H1 (cell line): Measurements from ENCODE around the gene MAML3. TPM values are rescaled to one million over a fixed set of nuclear protein-coding genes. Genes with fewer than 3 reads are reported as not detected.
"Not testable (repeated sequence)": the region's sequence is repeated elsewhere in the genome, so short reads cannot be mapped to it uniquely, and the experiment has no call there.

ENCODE experiments used
- CTCF ChIA-PET: fragments of 300-600 bp; sonication (Branson Sonifier 250); formaldehyde crosslinking; loops from one replicate; lab custom pipeline; 2021; ENCODE audit not compliant: partially characterized antibody; lab: Charles Lee
- POLR2A ChIA-PET: fragments of 300-600 bp; sonication (Branson Sonifier 250); formaldehyde crosslinking; loops from one replicate; lab custom pipeline; 2021; ENCODE audit warnings: inconsistent platforms; ENCODE audit not compliant: partially characterized antibody; lab: Charles Lee
- DNase-seq, 2 experiments: peaks; one replicate each; pipeline versions ENCODE4 v3.0.0 to v3.0.0-alpha.2; 2010 to 2022; ENCODE audit warnings: low spot score in 2 of 2, low read depth in 1 of 2, mixed read lengths in 1 of 2
- FAIRE-seq: peaks from 2 replicates; lab custom pipeline; 2011; peaks lifted over from hg19 to GRCh38; lab: Jason Lieb, UNC
- H2AFZ ChIP-seq: 2 replicates; pipeline ENCODE4 v1.8.1; 2012; ENCODE audit warnings: low read length, inconsistent platforms
- H2AK5ac ChIP-seq: 2 replicates; pipeline ENCODE4 v1.6.1; 2013; ENCODE audit warnings: low read depth, low read length
- H2BK120ac ChIP-seq: replicated peaks from 2 replicates; pipeline ENCODE3; 2013; ENCODE audit warnings: low read depth, low read length, inconsistent platforms
- H2BK12ac ChIP-seq: 2 replicates; pipeline ENCODE4 v1.6.1; 2013; ENCODE audit warnings: low read depth, low read length
- H2BK15ac ChIP-seq: 2 replicates; pipeline ENCODE4 v1.6.1; 2013; ENCODE audit warnings: low read length
- H2BK20ac ChIP-seq: 2 replicates; pipeline ENCODE4 v1.6.1; 2013; ENCODE audit warnings: low read length
- H2BK5ac ChIP-seq: 2 replicates; pipeline ENCODE4 v1.6.1; 2013; ENCODE audit warnings: low read depth, low read length
- H3K14ac ChIP-seq: 2 replicates; pipeline ENCODE4 v1.6.1; 2013; ENCODE audit warnings: inconsistent platforms; ENCODE audit not compliant: insufficient read length
- H3K18ac ChIP-seq: 2 replicates; pipeline ENCODE4 v1.6.1; 2013; ENCODE audit warnings: low read length; ENCODE audit errors: extremely low read depth
- H3K23ac ChIP-seq: 2 replicates; pipeline ENCODE4 v1.6.1; 2013; ENCODE audit warnings: inconsistent platforms; ENCODE audit not compliant: insufficient read length
- H3K23me2 ChIP-seq: 2 replicates; pipeline ENCODE4 v1.6.1; 2013; ENCODE audit warnings: low read depth, low read length
- H3K27ac ChIP-seq: 2 replicates; pipeline ENCODE4 v1.6.1; 2011; ENCODE audit warnings: low read depth, low read length, inconsistent platforms
- H3K27me3 ChIP-seq, 4 experiments: replicated peaks in 1 of 4; 1 replicate in 1 of 4; 2 replicates in 3 of 4; pipeline versions ENCODE4 v1.6.1 to v1.8.1; 2011 to 2013; ENCODE audit warnings: low read length in 3 of 4, mild to moderate bottlenecking in 3 of 4, inconsistent platforms in 2 of 4, mixed read lengths in 2 of 4, moderate library complexity in 1 of 4; ENCODE audit not compliant: control insufficient read depth in 3 of 4, insufficient read depth in 3 of 4; ENCODE audit errors: extremely low read depth in 1 of 4
- H3K36me3 ChIP-seq, 4 experiments: 2 replicates each; pipeline versions ENCODE4 v1.6.1 to v1.8.1; 2011 to 2013; ENCODE audit warnings: mild to moderate bottlenecking in 4 of 4, low read length in 3 of 4, moderate library complexity in 2 of 4, control low read depth in 1 of 4, inconsistent platforms in 1 of 4; ENCODE audit not compliant: insufficient read depth in 4 of 4, control insufficient read depth in 2 of 4
- H3K4ac ChIP-seq: replicated peaks from 2 replicates; pipeline ENCODE3; 2013; ENCODE audit warnings: low read length, low read depth, mixed read lengths, inconsistent platforms; ENCODE audit not compliant: insufficient read length
- H3K4me1 ChIP-seq, 4 experiments: replicated peaks in 1 of 4; 1 replicate in 1 of 4; 2 replicates in 3 of 4; pipeline versions ENCODE4 v1.6.1 to v1.8.1; 2011 to 2013; ENCODE audit warnings: low read length in 3 of 4, inconsistent platforms in 2 of 4, mixed read lengths in 1 of 4; ENCODE audit not compliant: insufficient read depth in 4 of 4, control insufficient read depth in 3 of 4
- H3K4me2 ChIP-seq, 2 experiments: 2 replicates each; pipeline versions ENCODE4 v1.6.1 to v1.8.1; 2011 to 2013; ENCODE audit warnings: low read depth in 2 of 2, low read length in 2 of 2, control low read depth in 1 of 2, inconsistent platforms in 1 of 2, mild to moderate bottlenecking in 1 of 2; ENCODE audit not compliant: insufficient read depth in 1 of 2
- H3K4me3 ChIP-seq, 4 experiments: fragments of 200-600, 300-600 bp in 1 of 4; sonication (generic), shearing (Covaris generic), sonication (Bioruptor Twin) in 1 of 4; 2 replicates each; pipeline versions ENCODE4 v1.5.1 to v1.8.1; 2011 to 2016; ENCODE audit warnings: low read length in 4 of 4, low read depth in 3 of 4, control low read depth in 2 of 4, inconsistent platforms in 2 of 4, mild to moderate bottlenecking in 2 of 4, mixed read lengths in 1 of 4, moderate library complexity in 1 of 4; ENCODE audit not compliant: insufficient read depth in 2 of 4; ENCODE audit errors: extremely low read depth in 1 of 4
- H3K56ac ChIP-seq: replicated peaks from 2 replicates; pipeline ENCODE3; 2013; ENCODE audit warnings: low read depth, mild to moderate bottlenecking, mixed read lengths, low read length, inconsistent platforms; ENCODE audit not compliant: insufficient read length
- H3K79me1 ChIP-seq: 2 replicates; pipeline ENCODE4 v1.6.1; 2013; ENCODE audit warnings: low read depth, low read length, control low read depth
- H3K79me2 ChIP-seq, 2 experiments: 2 replicates each; pipeline versions ENCODE4 v1.6.1 to v1.8.1; 2012 to 2013; ENCODE audit warnings: low read length in 2 of 2, mild to moderate bottlenecking in 2 of 2, inconsistent platforms in 1 of 2; ENCODE audit not compliant: insufficient read depth in 2 of 2, control insufficient read depth in 1 of 2
- H3K9ac ChIP-seq, 4 experiments: replicated peaks in 1 of 4; 1 replicate in 1 of 4; 2 replicates in 3 of 4; pipeline versions ENCODE4 v1.6.1 to v1.8.1; 2011 to 2013; ENCODE audit warnings: low read depth in 3 of 4, low read length in 3 of 4, control low read depth in 2 of 4, mild to moderate bottlenecking in 2 of 4, moderate library complexity in 2 of 4, inconsistent platforms in 1 of 4; ENCODE audit errors: extremely low read depth in 1 of 4
- H3K9me3 ChIP-seq, 2 experiments: 2 replicates each; pipeline versions ENCODE4 v1.6.1 to v1.8.1; 2012 to 2013; ENCODE audit warnings: mild to moderate bottlenecking in 2 of 2, moderate library complexity in 2 of 2, control low read depth in 1 of 2, inconsistent platforms in 1 of 2, low read depth in 1 of 2, low read length in 1 of 2, mixed read lengths in 1 of 2; ENCODE audit not compliant: insufficient read depth in 2 of 2
- H4K20me1 ChIP-seq, 2 experiments: replicated peaks in 1 of 2; 2 replicates each; pipeline versions ENCODE3 to v1.8.1; 2011 to 2013; ENCODE audit warnings: inconsistent platforms in 2 of 2, low read length in 2 of 2, mild to moderate bottlenecking in 1 of 2; ENCODE audit not compliant: insufficient read depth in 2 of 2, control insufficient read depth in 1 of 2
- H4K5ac ChIP-seq: 2 replicates; pipeline ENCODE4 v1.6.1; 2013; ENCODE audit warnings: low read length, low read depth, mixed read lengths, inconsistent platforms; ENCODE audit not compliant: insufficient read length
- H4K8ac ChIP-seq: 2 replicates; pipeline ENCODE4 v1.8.0; 2013; ENCODE audit warnings: mild to moderate bottlenecking, moderate library complexity, low read length, inconsistent platforms; ENCODE audit not compliant: insufficient read depth; ENCODE audit errors: extremely low read depth
- H4K91ac ChIP-seq: replicated peaks from 2 replicates; pipeline ENCODE3; 2013; ENCODE audit warnings: low read length, mixed read lengths, inconsistent platforms; ENCODE audit not compliant: insufficient read length
- WGBS, 2 experiments: shearing (Covaris generic) in 1 of 2; methylation state at CpG; one replicate each; pipeline versions ENCODE4 v1.1.6 to v1.1.7; 2013 to 2015; ENCODE audit warnings: low lambda C conversion rate in 2 of 2, mixed read lengths in 2 of 2, inconsistent platforms in 1 of 2, low coverage in 1 of 2, missing lambda C conversion rate in 1 of 2; ENCODE audit not compliant: insufficient replicate concordance in 2 of 2, insufficient coverage in 1 of 2, insufficient read length in 1 of 2; ENCODE audit errors: extremely low coverage in 1 of 2, missing lambda C conversion rate in 1 of 2; 5-methylcytosine and 5-hydroxymethylcytosine counted together
- polyA plus RNA-seq, 7 experiments: library from polyadenylated mRNA; depleted of rRNA in 3 of 7; stranded (reverse) in 5 of 7; unstranded in 2 of 7; fragments of >200 nt in 5 of 7; fragments of 200-250 nt in 2 of 7; gene quantifications; 1 replicate in 5 of 7; 2 replicates in 1 of 7; 4 replicates in 1 of 7; pipeline versions ENCODE4 v1.2.1 to v1.2.3, GENCODE V29; 2011 to 2013; ENCODE audit warnings: missing spikeins in 2 of 7, mixed read lengths in 2 of 7
- total RNA-seq: library from RNA; stranded (reverse); fragmentation: NEBNext Ultra II Directional; extraction: Animal tissue kit (Norgen Biotek cat#: 25700); gene quantifications from 2 replicates; pipeline ENCODE4 v1.2.1, GENCODE V29; 2021

The MAML3 gene
- total and polyA plus RNA-seq, 2 of the 8 experiments (the other 6 are each of a cell fraction or from before 2014, with no cell fraction given): 2.1 to 5.7 TPM

DNA sequence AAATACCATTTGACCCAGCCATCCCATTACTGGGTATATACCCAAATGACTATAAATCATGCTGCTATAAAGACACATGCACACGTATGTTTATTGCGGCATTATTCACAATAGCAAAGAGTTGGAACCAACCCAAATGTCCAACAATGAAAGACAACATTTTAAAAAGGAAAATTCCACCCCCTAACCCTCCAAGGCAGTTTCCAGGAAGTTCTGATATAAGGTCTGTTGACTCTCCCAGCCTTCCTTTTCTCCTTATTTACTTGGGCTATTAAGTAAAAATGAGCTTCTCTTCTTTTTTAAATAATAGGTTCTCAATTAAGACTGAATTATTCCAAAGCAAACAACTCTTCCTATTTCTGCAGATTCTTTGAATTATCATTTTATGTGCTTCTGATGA is 209.1 kb downstream of the MAML3 start:
- H2BK12ac ChIP-seq, H3K79me1 ChIP-seq, H3K23me2 ChIP-seq, H3K36me3 ChIP-seq, H3K4me2 ChIP-seq, H3K4me1 ChIP-seq, H3K79me2 ChIP-seq, H4K91ac ChIP-seq, H3K9me3 ChIP-seq, FAIRE-seq, H3K56ac ChIP-seq, DNase-seq, H3K27ac ChIP-seq, H2BK20ac ChIP-seq, H3K4ac ChIP-seq, H3K18ac ChIP-seq, H3K23ac ChIP-seq, H2BK120ac ChIP-seq, H3K4me3 ChIP-seq, H2BK5ac ChIP-seq, H4K8ac ChIP-seq, H4K5ac ChIP-seq, H3K9ac ChIP-seq, H2AK5ac ChIP-seq, H2BK15ac ChIP-seq, H3K27me3 ChIP-seq, POLR2A ChIA-PET, H3K14ac ChIP-seq, H2AFZ ChIP-seq, H4K20me1 ChIP-seq: not testable (repeated sequence)
- WGBS, 2 experiments: 100% methylated on average over 2 of the region's 2 CpGs; no CpG with 5 or more reads in 1 of the 2 experiments
- CTCF ChIA-PET: interaction anchor here (0.7 to 1.4 kb wide), 2 partner anchors 9 to 119 kb away, joined by 4 to 5 read pairs; no protein-coding TSS in a partner anchor
